Gastroesophageal sphincter (tissue), 3 donors: Measurements from ENCODE around the gene TMC1.

Source experiments
- POLR2A ChIP-seq, 2 donors: fragments of 450-650 bp; IDR thresholded peaks; one replicate each; pipeline ENCODE4 v1.6.1; 2017; ENCODE audit warnings: antibody characterized with exemption in 2 of 2, mild to moderate bottlenecking in 2 of 2, moderate library complexity in 1 of 2
- POLR2AphosphoS5 ChIP-seq: sonication (generic); formaldehyde crosslinking; IDR thresholded peaks from one replicate; pipeline ENCODE4 v1.6.1; 2017; ENCODE audit warnings: antibody characterized with exemption
- TF ChIP-seq, protein P1 (sequence below), 4 experiments: fragments of 200-600 bp in 2 of 4; fragments of 450-650 bp in 2 of 4; sonication (generic) in 1 of 4; IDR thresholded peaks; one replicate each; pipeline ENCODE4 v1.5.1; 2017 to 2019; ENCODE audit warnings: antibody characterized with exemption in 4 of 4, mild to moderate bottlenecking in 2 of 4, moderate library complexity in 2 of 4

DNA sequence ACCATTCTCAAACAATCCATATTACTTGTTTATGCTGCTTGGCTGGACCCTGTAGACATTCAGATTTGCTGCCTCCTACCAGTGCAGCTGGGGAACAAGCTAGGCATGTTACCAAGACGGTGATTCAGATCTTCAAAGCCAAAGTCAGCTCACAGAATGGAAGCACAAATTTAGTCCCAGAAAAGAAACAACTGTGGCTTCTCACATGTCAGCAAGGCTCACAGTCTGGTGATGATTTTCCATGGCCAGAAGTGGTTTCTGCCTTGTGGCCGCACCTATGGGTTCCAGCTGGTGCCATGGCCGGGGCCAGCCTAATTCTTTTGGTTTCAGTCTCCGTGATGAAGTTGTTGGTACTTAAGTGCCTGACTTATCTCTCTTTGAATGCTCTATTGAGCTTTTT is 182.2 kb downstream of the TMC1 start:
- TF ChIP-seq, protein P1, sequence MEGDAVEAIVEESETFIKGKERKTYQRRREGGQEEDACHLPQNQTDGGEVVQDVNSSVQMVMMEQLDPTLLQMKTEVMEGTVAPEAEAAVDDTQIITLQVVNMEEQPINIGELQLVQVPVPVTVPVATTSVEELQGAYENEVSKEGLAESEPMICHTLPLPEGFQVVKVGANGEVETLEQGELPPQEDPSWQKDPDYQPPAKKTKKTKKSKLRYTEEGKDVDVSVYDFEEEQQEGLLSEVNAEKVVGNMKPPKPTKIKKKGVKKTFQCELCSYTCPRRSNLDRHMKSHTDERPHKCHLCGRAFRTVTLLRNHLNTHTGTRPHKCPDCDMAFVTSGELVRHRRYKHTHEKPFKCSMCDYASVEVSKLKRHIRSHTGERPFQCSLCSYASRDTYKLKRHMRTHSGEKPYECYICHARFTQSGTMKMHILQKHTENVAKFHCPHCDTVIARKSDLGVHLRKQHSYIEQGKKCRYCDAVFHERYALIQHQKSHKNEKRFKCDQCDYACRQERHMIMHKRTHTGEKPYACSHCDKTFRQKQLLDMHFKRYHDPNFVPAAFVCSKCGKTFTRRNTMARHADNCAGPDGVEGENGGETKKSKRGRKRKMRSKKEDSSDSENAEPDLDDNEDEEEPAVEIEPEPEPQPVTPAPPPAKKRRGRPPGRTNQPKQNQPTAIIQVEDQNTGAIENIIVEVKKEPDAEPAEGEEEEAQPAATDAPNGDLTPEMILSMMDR (IDR thresholded peaks at IDR 0.05) = no peak
- TF ChIP-seq POLR2AphosphoS5 (no peak), POLR2A (IDR thresholded peaks at IDR 0.05) (no peak)
